HepG2 (cell line): ENCODE measurements around the gene FAM78B.

ENCODE experiments used
- CEBPG ChIP-seq: IDR thresholded peaks from 2 replicates; pipeline ENCODE4 v1.6.1; 2016
- EZH2 ChIP-seq: conservative IDR thresholded peaks from 2 replicates; pipeline ENCODE4 v1.6.1; 2012; ENCODE audit warnings: mild to moderate bottlenecking, low read depth, low read length, moderate library complexity
- KMT2B ChIP-seq: IDR thresholded peaks from 2 replicates; pipeline ENCODE4 v1.6.1; 2016; ENCODE audit warnings: missing genetic modification reagents, missing compliant biosample characterization
- NBN ChIP-seq: fragments of 450-650 bp; conservative IDR thresholded peaks from 2 replicates; pipeline ENCODE4 v1.6.1; 2017
- POLR2A ChIP-seq, 2 experiments: IDR thresholded peaks; 2 replicates each; pipeline ENCODE4 v1.6.1; 2011; ENCODE audit warnings: low read depth in 2 of 2, low read length in 2 of 2, mild to moderate bottlenecking in 1 of 2, moderate library complexity in 1 of 2; ENCODE audit not compliant: insufficient read depth in 1 of 2
- PREB ChIP-seq: sonication (generic); formaldehyde crosslinking; IDR thresholded peaks from 2 replicates; pipeline ENCODE4 v1.4.0; 2020; ENCODE audit warnings: missing genetic modification reagents
- RAD51 ChIP-seq: fragments of 450-650 bp; IDR thresholded peaks from 2 replicates; pipeline ENCODE4 v1.6.1; 2016; ENCODE audit warnings: borderline replicate concordance
- REST ChIP-seq, 2 experiments: IDR thresholded peaks; 2 replicates each; pipeline ENCODE4 v1.6.1; 2011 to 2012; ENCODE audit warnings: low read length in 2 of 2, borderline replicate concordance in 1 of 2, low read depth in 1 of 2, mild to moderate bottlenecking in 1 of 2, moderate library complexity in 1 of 2
- ZNF296 ChIP-seq: sonication (generic); formaldehyde crosslinking; conservative IDR thresholded peaks from 2 replicates; pipeline ENCODE4 v1.5.0; 2020; ENCODE audit warnings: mild to moderate bottlenecking, missing genetic modification reagents
- ZNF329 ChIP-seq: sonication (generic); formaldehyde crosslinking; IDR thresholded peaks from 2 replicates; pipeline ENCODE4 v1.9.0; 2021; ENCODE audit warnings: low read depth, mild to moderate bottlenecking, missing genetic modification reagents
- ZNF83 ChIP-seq: sonication (generic); formaldehyde crosslinking; IDR thresholded peaks from 2 replicates; pipeline ENCODE4 v1.4.0; 2020; ENCODE audit warnings: missing genetic modification reagents, mild to moderate bottlenecking, borderline replicate concordance
- TF ChIP-seq, protein P1 (sequence below), 2 experiments: sonication (generic) in 1 of 2; formaldehyde crosslinking in 1 of 2; IDR thresholded peaks; 2 replicates each; pipeline versions ENCODE4 v1.4.0 to v1.6.1; 2018 to 2020; ENCODE audit warnings: missing genetic modification reagents in 2 of 2, borderline replicate concordance in 1 of 2, low read depth in 1 of 2, mild to moderate bottlenecking in 1 of 2, missing biosample characterization in 1 of 2
- TF ChIP-seq, protein P2 (sequence below): IDR thresholded peaks from 2 replicates; pipeline ENCODE4 v1.6.1; 2016; ENCODE audit warnings: low read depth

DNA sequence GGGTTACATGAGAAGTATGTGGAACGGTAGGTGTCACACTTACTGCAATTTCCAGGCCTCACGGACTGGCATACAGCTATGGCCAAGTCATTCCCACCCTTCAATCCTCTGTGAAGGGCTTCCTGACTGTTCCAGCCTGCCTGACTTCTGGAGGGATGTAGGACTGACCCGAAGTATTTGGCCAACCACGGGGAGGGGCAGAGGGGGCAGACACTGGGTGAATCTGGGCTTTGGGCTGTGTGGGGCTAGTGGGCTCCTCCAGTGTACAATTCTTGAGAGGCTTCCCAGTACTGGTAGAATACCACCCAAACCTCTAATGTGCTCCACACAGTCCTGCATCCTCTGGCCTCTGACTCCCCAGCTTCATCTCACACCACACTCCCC lies 78.2 kb downstream of the FAM78B start:
- TF ChIP-seq REST (IDR thresholded peaks at IDR 0.05; ENCODE audit: borderline replicate concordance in 1 of 2, low read depth in 1 of 2, low read length in 2 of 2), result no peak
- no peak for TF ChIP-seq RAD51
- TF ChIP-seq EZH2, result no peak
- no peak for TF ChIP-seq CEBPG (CRISPR knock-in tag)
- no peak for TF ChIP-seq PREB (CRISPR knock-in tag)
- no peak for TF ChIP-seq ZNF296 (CRISPR knock-in tag)
- TF ChIP-seq POLR2A (IDR thresholded peaks at IDR 0.05; ENCODE audit: insufficient read depth in 1 of 2, low read depth in 2 of 2, low read length in 2 of 2), result no peak
- no peak for TF ChIP-seq NBN
- TF ChIP-seq ZNF83 (CRISPR knock-in tag), result no peak
- TF ChIP-seq ZNF329, result no peak
- TF ChIP-seq, protein P1, sequence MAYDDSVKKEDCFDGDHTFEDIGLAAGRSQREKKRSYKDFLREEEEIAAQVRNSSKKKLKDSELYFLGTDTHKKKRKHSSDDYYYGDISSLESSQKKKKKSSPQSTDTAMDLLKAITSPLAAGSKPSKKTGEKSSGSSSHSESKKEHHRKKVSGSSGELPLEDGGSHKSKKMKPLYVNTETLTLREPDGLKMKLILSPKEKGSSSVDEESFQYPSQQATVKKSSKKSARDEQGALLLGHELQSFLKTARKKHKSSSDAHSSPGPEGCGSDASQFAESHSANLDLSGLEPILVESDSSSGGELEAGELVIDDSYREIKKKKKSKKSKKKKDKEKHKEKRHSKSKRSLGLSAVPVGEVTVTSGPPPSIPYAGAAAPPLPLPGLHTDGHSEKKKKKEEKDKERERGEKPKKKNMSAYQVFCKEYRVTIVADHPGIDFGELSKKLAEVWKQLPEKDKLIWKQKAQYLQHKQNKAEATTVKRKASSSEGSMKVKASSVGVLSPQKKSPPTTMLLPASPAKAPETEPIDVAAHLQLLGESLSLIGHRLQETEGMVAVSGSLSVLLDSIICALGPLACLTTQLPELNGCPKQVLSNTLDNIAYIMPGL (CRISPR knock-in tag; IDR thresholded peaks at IDR 0.05; ENCODE audit: borderline replicate concordance in 1 of 2, low read depth in 1 of 2), result no peak
- TF ChIP-seq, protein P2, sequence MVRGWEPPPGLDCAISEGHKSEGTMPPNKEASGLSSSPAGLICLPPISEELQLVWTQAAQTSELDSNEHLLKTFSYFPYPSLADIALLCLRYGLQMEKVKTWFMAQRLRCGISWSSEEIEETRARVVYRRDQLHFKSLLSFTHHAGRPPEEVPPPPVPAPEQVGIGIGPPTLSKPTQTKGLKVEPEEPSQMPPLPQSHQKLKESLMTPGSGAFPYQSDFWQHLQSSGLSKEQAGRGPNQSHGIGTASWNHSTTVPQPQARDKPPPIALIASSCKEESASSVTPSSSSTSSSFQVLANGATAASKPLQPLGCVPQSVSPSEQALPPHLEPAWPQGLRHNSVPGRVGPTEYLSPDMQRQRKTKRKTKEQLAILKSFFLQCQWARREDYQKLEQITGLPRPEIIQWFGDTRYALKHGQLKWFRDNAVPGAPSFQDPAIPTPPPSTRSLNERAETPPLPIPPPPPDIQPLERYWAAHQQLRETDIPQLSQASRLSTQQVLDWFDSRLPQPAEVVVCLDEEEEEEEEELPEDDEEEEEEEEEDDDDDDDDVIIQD (CRISPR knock-in tag), result no peak
- no peak for TF ChIP-seq KMT2B (CRISPR knock-in tag)
